Stimulated activated memory B cell treated with anti-CD40 and anti-IgM and Interleukin-4, amounts not matched to agents 10 μg/mL and 1 μg/mL and 100 μg/mL, for 72 hours (primary cell): ENCODE data around the gene LPAR1.

ENCODE experiments used
- ATAC-seq: fragments of 150-1000 bp; cut with Tn5 transposase; 2 replicates; pipeline ENCODE4 v1.10.0; 2021
- H3K27ac Mint-ChIP-seq: one replicate; pipeline ENCODE4 v1.8.0; 2022; ENCODE audit warnings: mild to moderate bottlenecking, mixed read lengths
- H3K27me3 Mint-ChIP-seq: one replicate; pipeline ENCODE4 v1.8.0; 2022; ENCODE audit warnings: mixed read lengths
- H3K36me3 Mint-ChIP-seq: one replicate; pipeline ENCODE4 v1.8.0; 2022; ENCODE audit warnings: mixed read lengths
- H3K4me1 Mint-ChIP-seq: one replicate; pipeline ENCODE4 v1.8.0; 2022; ENCODE audit warnings: mixed read lengths
- H3K4me3 Mint-ChIP-seq: one replicate; pipeline ENCODE4 v1.8.0; 2022; ENCODE audit warnings: mild to moderate bottlenecking, moderate library complexity, mixed read lengths
- H3K9me3 Mint-ChIP-seq: one replicate; pipeline ENCODE4 v1.8.0; 2022; ENCODE audit warnings: mixed read lengths

The LPAR1 gene

GRCh38 chr9:110996436-110997220, 41.6 kb downstream of the LPAR1 start:
- Mint-ChIP-seq H3K4me3 (no peak overlapping the region), H3K36me3 (no peaks in the 10 kb centered on the region), H3K4me1 (no peaks in the 10 kb centered on the region), H3K27ac (no peak overlapping the region), H3K27me3 (no peaks in the 10 kb centered on the region), H3K9me3 (no peaks in the 10 kb centered on the region)
- no peak for ATAC-seq

- no peaks in the 10 kb centered on the region for H3K9me3 Mint-ChIP-seq
- H3K27me3 Mint-ChIP-seq: no peaks in the 10 kb centered on the region
- no peak for ATAC-seq
- H3K4me1 Mint-ChIP-seq: no peaks in the 10 kb centered on the region
- H3K27ac Mint-ChIP-seq: no peak overlapping the region
- no peak overlapping the region for H3K4me3 Mint-ChIP-seq
- no peaks in the 10 kb centered on the region for H3K36me3 Mint-ChIP-seq
Observed at GRCh38 chr9:110995420-110996340, 42.6 kb downstream of the LPAR1 start.

- no peak overlapping the region for H3K4me3 Mint-ChIP-seq
- no peaks in the 10 kb centered on the region for H3K9me3 Mint-ChIP-seq
Observed at GRCh38 chr9:110994771-110995241, 43.5 kb downstream of the LPAR1 start.

GRCh38 chr9:110990481-110990880, 47.8 kb downstream of the LPAR1 start:
- Mint-ChIP-seq H3K9me3 (no peaks in the 10 kb centered on the region), H3K4me1 (no peaks in the 10 kb centered on the region), H3K36me3 (no peaks in the 10 kb centered on the region), H3K4me3 (no peak overlapping the region), H3K27me3 (no peaks in the 10 kb centered on the region), H3K27ac (no peak overlapping the region)
- ATAC-seq: no peak

More at GRCh38 chr9:110994771-110995241, 43.5 kb downstream of the LPAR1 start:
- Mint-ChIP-seq H3K27ac (no peak overlapping the region), H3K36me3 (no peaks in the 10 kb centered on the region), H3K4me1 (no peaks in the 10 kb centered on the region), H3K27me3 (no peaks in the 10 kb centered on the region)
- no peak for ATAC-seq

GRCh38 chr9:110986529-110986928, 51.7 kb downstream of the LPAR1 start:
- H3K27ac Mint-ChIP-seq: no peak overlapping the region
- H3K9me3 Mint-ChIP-seq: peaks cover 3% of the 10 kb centered on the region
- no peak overlapping the region for H3K4me3 Mint-ChIP-seq
- no peak for ATAC-seq
- H3K27me3 Mint-ChIP-seq: no peaks in the 10 kb centered on the region
- H3K36me3 Mint-ChIP-seq: no peaks in the 10 kb centered on the region
- H3K4me1 Mint-ChIP-seq: no peaks in the 10 kb centered on the region

GRCh38 chr9:110984890-110985437, 53.3 kb downstream of the LPAR1 start:
- no peak for ATAC-seq
- no peaks in the 10 kb centered on the region for H3K36me3 Mint-ChIP-seq
- no peaks in the 10 kb centered on the region for H3K27me3 Mint-ChIP-seq
- H3K9me3 Mint-ChIP-seq: peaks cover 3% of the 10 kb centered on the region
- no peak overlapping the region for H3K4me3 Mint-ChIP-seq
- H3K27ac Mint-ChIP-seq: no peak overlapping the region
- no peaks in the 10 kb centered on the region for H3K4me1 Mint-ChIP-seq

GRCh38 chr9:110980261-110980660, 58.0 kb downstream of the LPAR1 start:
- Mint-ChIP-seq H3K27ac (no peak overlapping the region), H3K27me3 (no peaks in the 10 kb centered on the region), H3K4me3 (no peak overlapping the region), H3K36me3 (no peaks in the 10 kb centered on the region), H3K4me1 (no peaks in the 10 kb centered on the region), H3K9me3 (peaks cover 6% of the 10 kb centered on the region)
- no peak for ATAC-seq

GRCh38 chr9:110979636-110980035, 58.6 kb downstream of the LPAR1 start:
- H3K27me3 Mint-ChIP-seq: no peaks in the 10 kb centered on the region
- no peaks in the 10 kb centered on the region for H3K4me1 Mint-ChIP-seq
- H3K9me3 Mint-ChIP-seq: peaks cover 6% of the 10 kb centered on the region
- no peak overlapping the region for H3K27ac Mint-ChIP-seq
- H3K36me3 Mint-ChIP-seq: no peaks in the 10 kb centered on the region
- ATAC-seq: no peak
- H3K4me3 Mint-ChIP-seq: no peak overlapping the region

- ATAC-seq: no peak
- H3K36me3 Mint-ChIP-seq: no peaks in the 10 kb centered on the region
Observed at GRCh38 chr9:110978516-110978915, 59.8 kb downstream of the LPAR1 start.

GRCh38 chr9:110977259-110977709, 61.0 kb downstream of the LPAR1 start:
- H3K9me3 Mint-ChIP-seq: peaks cover 3% of the 10 kb centered on the region
- H3K4me1 Mint-ChIP-seq: no peaks in the 10 kb centered on the region
- H3K4me3 Mint-ChIP-seq: no peak overlapping the region
- no peaks in the 10 kb centered on the region for H3K36me3 Mint-ChIP-seq
- no peaks in the 10 kb centered on the region for H3K27me3 Mint-ChIP-seq
- H3K27ac Mint-ChIP-seq: no peak overlapping the region
- ATAC-seq: no peak

More at GRCh38 chr9:110978516-110978915, 59.8 kb downstream of the LPAR1 start:
- Mint-ChIP-seq H3K9me3 (peaks cover 6% of the 10 kb centered on the region), H3K4me1 (no peaks in the 10 kb centered on the region), H3K27ac (no peak overlapping the region), H3K27me3 (no peaks in the 10 kb centered on the region), H3K4me3 (no peak overlapping the region)

- Mint-ChIP-seq H3K27ac (no peak overlapping the region), H3K27me3 (no peaks in the 10 kb centered on the region)
- ATAC-seq: no peak
Observed at GRCh38 chr9:110975969-110976368, 62.3 kb downstream of the LPAR1 start.

GRCh38 chr9:110975278-110975677, 63.0 kb downstream of the LPAR1 start:
- no peak overlapping the region for H3K4me3 Mint-ChIP-seq
- no peak for ATAC-seq
- H3K27ac Mint-ChIP-seq: no peak overlapping the region
- no peaks in the 10 kb centered on the region for H3K4me1 Mint-ChIP-seq
- no peaks in the 10 kb centered on the region for H3K36me3 Mint-ChIP-seq
- H3K27me3 Mint-ChIP-seq: no peaks in the 10 kb centered on the region
- H3K9me3 Mint-ChIP-seq: peaks cover 3% of the 10 kb centered on the region

More at GRCh38 chr9:110975969-110976368, 62.3 kb downstream of the LPAR1 start:
- H3K4me1 Mint-ChIP-seq: no peaks in the 10 kb centered on the region
- H3K36me3 Mint-ChIP-seq: no peaks in the 10 kb centered on the region
- H3K4me3 Mint-ChIP-seq: no peak overlapping the region
- H3K9me3 Mint-ChIP-seq: peaks cover 3% of the 10 kb centered on the region

GRCh38 chr9:110971705-110972104, 66.6 kb downstream of the LPAR1 start:
- Mint-ChIP-seq H3K27ac (no peak overlapping the region), H3K4me3 (no peak overlapping the region), H3K9me3 (peaks cover 3% of the 10 kb centered on the region), H3K36me3 (no peaks in the 10 kb centered on the region), H3K4me1 (no peaks in the 10 kb centered on the region), H3K27me3 (no peaks in the 10 kb centered on the region)
- ATAC-seq: no peak

GRCh38 chr9:110971234-110971633, 67.0 kb downstream of the LPAR1 start:
- Mint-ChIP-seq H3K27me3 (no peaks in the 10 kb centered on the region), H3K4me1 (no peaks in the 10 kb centered on the region), H3K9me3 (peaks cover 3% of the 10 kb centered on the region), H3K36me3 (no peaks in the 10 kb centered on the region), H3K27ac (no peak overlapping the region), H3K4me3 (no peak overlapping the region)
- no peak for ATAC-seq

GRCh38 chr9:110969971-110970386, 68.3 kb downstream of the LPAR1 start:
- H3K27me3 Mint-ChIP-seq: no peaks in the 10 kb centered on the region
- no peak overlapping the region for H3K4me3 Mint-ChIP-seq
- no peaks in the 10 kb centered on the region for H3K36me3 Mint-ChIP-seq
- peaks cover 6% of the 10 kb centered on the region for H3K9me3 Mint-ChIP-seq
- ATAC-seq: no peak
- no peak overlapping the region for H3K27ac Mint-ChIP-seq
- H3K4me1 Mint-ChIP-seq: no peaks in the 10 kb centered on the region
